Tibial artery (tissue), 4 donors: Measurements from ENCODE around the gene IL6.

ENCODE experiments used
- DNase-seq, 2 donors: peaks; one replicate each; pipeline ENCODE4 v3.0.0-alpha.2; 2019
- H3K27ac ChIP-seq, 2 donors: fragments of 200-600 bp; sonication (generic) in 1 of 2; 1 replicate in 1 of 2; 2 replicates in 1 of 2; pipeline ENCODE4 v1.5.1; 2018 to 2019; ENCODE audit warnings: mild to moderate bottlenecking in 1 of 2
- H3K27me3 ChIP-seq, 2 donors: fragments of 200-600 bp; sonication (generic) in 1 of 2; one replicate each; pipeline versions ENCODE4 v1.5.1 to v1.6.0; 2016 to 2019
- H3K36me3 ChIP-seq, 3 donors: fragments of 200-600 bp; sonication (generic) in 2 of 3; one replicate each; pipeline ENCODE4 v1.5.1; 2016 to 2019; ENCODE audit warnings: mild to moderate bottlenecking in 2 of 3
- H3K4me1 ChIP-seq, 4 donors: fragments of 200-600 bp; sonication (generic) in 2 of 4; 1 replicate in 3 of 4; 2 replicates in 1 of 4; pipeline ENCODE4 v1.5.1; 2016 to 2019
- H3K4me3 ChIP-seq, 2 donors: fragments of 200-600 bp; sonication (generic) in 1 of 2; 1 replicate in 1 of 2; 2 replicates in 1 of 2; pipeline ENCODE4 v1.5.1; 2018 to 2019; ENCODE audit warnings: mild to moderate bottlenecking in 2 of 2
- H3K9me3 ChIP-seq, 3 donors: fragments of 200-600 bp; sonication (generic) in 1 of 3; one replicate each; pipeline ENCODE4 v1.5.1; 2016 to 2019
- CTCF ChIP-seq, 2 experiments: fragments of 200-600 bp in 1 of 2; fragments of 450-650 bp in 1 of 2; IDR thresholded peaks; one replicate each; pipeline ENCODE4 v1.5.1; 2017 to 2019; ENCODE audit warnings: antibody characterized with exemption in 2 of 2, mild to moderate bottlenecking in 1 of 2, moderate library complexity in 1 of 2
- intact Hi-C: fragments of 100-400 bp; cut with DNase I; formaldehyde crosslinking; loops from one replicate; pipeline ENCODE4 v1.15.0; 2023; ENCODE audit warnings: low total_unique reads

IL6 gene

GRCh38 chr7:22729180-22729825 is 2.3 kb downstream of the IL6 start:
- Histone ChIP-seq H3K36me3 (no peaks in the 10 kb centered on the region), H3K27ac (no peak overlapping the region), H3K4me3 (no peak overlapping the region), H3K4me1 (peaks cover 0 to 19% (median 15%) of the 10 kb centered on the region in 4 donors), H3K9me3 (no peaks in the 10 kb centered on the region), H3K27me3 (no peaks in the 10 kb centered on the region)
- TF ChIP-seq CTCF (IDR thresholded peaks at IDR 0.05), result no peak
- intact Hi-C loops, result loop anchor here (5.0 to 10.0 kb wide), 2 partner anchors 167 to 505 kb away; no protein-coding TSS in a partner anchor
- DNase-seq, result no peak

- no peak overlapping the region for H3K4me3 ChIP-seq
- DNase-seq, result no peak
- H3K27me3 ChIP-seq, result no peaks in the 10 kb centered on the region
- H3K9me3 ChIP-seq, result no peaks in the 10 kb centered on the region
- no peak for TF ChIP-seq CTCF (IDR thresholded peaks at IDR 0.05)
- H3K27ac ChIP-seq, result no peak overlapping the region
- H3K4me1 ChIP-seq, result peaks cover 0 to 19% (median 15%) of the 10 kb centered on the region in 4 donors
- H3K36me3 ChIP-seq, result no peaks in the 10 kb centered on the region
- intact Hi-C loops, result no loop called here
These were observed 3.2 kb downstream of the IL6 start for GRCh38 chr7:22730066-22730710.

GRCh38 chr7:22730921-22731654 is 4.1 kb downstream of the IL6 start:
- no peak overlapping the region for H3K27ac ChIP-seq
- H3K9me3 ChIP-seq, result no peaks in the 10 kb centered on the region
- no peaks in the 10 kb centered on the region for H3K36me3 ChIP-seq
- peaks cover 0 to 16% (median 12%) of the 10 kb centered on the region in 4 donors for H3K4me1 ChIP-seq
- peak overlapping the region; percentile 0 to 2 for H3K4me3 ChIP-seq
- DNase-seq, result no peak
- intact Hi-C loops, result no loop called here
- no peak for TF ChIP-seq CTCF (IDR thresholded peaks at IDR 0.05)
- H3K27me3 ChIP-seq, result no peaks in the 10 kb centered on the region

GRCh38 chr7:22731766-22732165 is 4.8 kb downstream of the IL6 start:
- no peak overlapping the region for H3K27ac ChIP-seq
- no peaks in the 10 kb centered on the region for H3K27me3 ChIP-seq
- H3K9me3 ChIP-seq, result no peaks in the 10 kb centered on the region
- H3K4me3 ChIP-seq, result no peak overlapping the region
- H3K36me3 ChIP-seq, result no peaks in the 10 kb centered on the region
- intact Hi-C loops, result no loop called here
- no peak for TF ChIP-seq CTCF (IDR thresholded peaks at IDR 0.05)
- no peak for DNase-seq
- H3K4me1 ChIP-seq, result peaks cover 0 to 10% (median 7%) of the 10 kb centered on the region in 4 donors

GRCh38 chr7:22732556-22733126 is 5.6 kb downstream of the IL6 start:
- intact Hi-C loops, result no loop called here
- Histone ChIP-seq H3K27ac (no peak overlapping the region), H3K4me1 (peaks cover 0 to 3% (median 1%) of the 10 kb centered on the region in 4 donors), H3K27me3 (no peaks in the 10 kb centered on the region), H3K4me3 (no peak overlapping the region), H3K9me3 (no peaks in the 10 kb centered on the region), H3K36me3 (no peaks in the 10 kb centered on the region)
- no peak for DNase-seq
- TF ChIP-seq CTCF (IDR thresholded peaks at IDR 0.05), result no peak
